PC-9 (cell line): ENCODE measurements around the gene BRAF. TPM values are rescaled to one million over a fixed set of nuclear protein-coding genes. Genes with fewer than 3 reads are reported as not detected.

Experiments
- BruUV-seq: library from RNA; stranded (reverse); fragments of 400-500 nt; replicated peaks from 2 replicates; lab custom pipeline; 2021; lab: Mats Ljungman, UMichigan
- CTCF ChIA-PET: fragments of 300-600 bp; sonication (Branson Sonifier 250); formaldehyde crosslinking; loops from one replicate; lab custom pipeline; 2022; ENCODE audit warnings: antibody characterized with exemption; lab: Charles Lee
- POLR2A ChIA-PET: fragments of 300-600 bp; sonication (Branson Sonifier 250); formaldehyde crosslinking; loops from one replicate; lab custom pipeline; 2022; ENCODE audit warnings: antibody characterized with exemption; ENCODE audit not compliant: unreplicated experiment; lab: Charles Lee
- DNase-seq, 2 experiments: peaks; one replicate each; pipeline versions ENCODE4 v3.0.0 to v3.0.0-alpha.2; 2015 to 2022; ENCODE audit warnings: mixed read lengths in 1 of 2
- H2AFZ ChIP-seq: fragments of 200-600 bp; sonication (generic); 2 replicates; pipeline ENCODE4 v1.8.1; 2017; ENCODE audit warnings: antibody characterized with exemption
- H3F3A ChIP-seq: fragments of 200-600 bp; sonication (generic); 2 replicates; pipeline ENCODE4 v1.8.1; 2017; ENCODE audit warnings: antibody characterized with exemption, mild to moderate bottlenecking, low read depth; ENCODE audit not compliant: insufficient read depth
- H3K27ac ChIP-seq: fragments of 200-600 bp; sonication (generic); 2 replicates; pipeline ENCODE4 v1.6.1; 2016; ENCODE audit warnings: mixed run types
- H3K27me3 ChIP-seq: fragments of 200-600 bp; sonication (generic); 2 replicates; pipeline ENCODE4 v1.6.1; 2016; ENCODE audit warnings: low read depth, mixed run types; ENCODE audit not compliant: insufficient read depth
- H3K36me3 ChIP-seq: fragments of 200-600 bp; sonication (generic); 2 replicates; pipeline ENCODE4 v1.6.1; 2016; ENCODE audit warnings: low read depth, mixed run types
- H3K4me1 ChIP-seq: fragments of 200-600 bp; sonication (generic); replicated peaks from 2 replicates; pipeline ENCODE4 v1.6.1; 2016; ENCODE audit warnings: mixed run types; ENCODE audit not compliant: insufficient read depth
- H3K4me2 ChIP-seq: fragments of 200-600 bp; sonication (generic); 2 replicates; pipeline ENCODE4 v1.6.1; 2017; ENCODE audit warnings: mixed run types
- H3K4me3 ChIP-seq: fragments of 200-600 bp; sonication (generic); 2 replicates; pipeline ENCODE4 v1.6.1; 2016; ENCODE audit warnings: mixed run types
- H3K79me2 ChIP-seq: fragments of 200-600 bp; sonication (generic); 2 replicates; pipeline ENCODE4 v1.6.1; 2017; ENCODE audit warnings: low read depth, mixed run types
- H3K9me2 ChIP-seq: fragments of 200-600 bp; sonication (generic); 2 replicates; pipeline ENCODE4 v1.8.1; 2017; ENCODE audit warnings: mild to moderate bottlenecking; ENCODE audit not compliant: insufficient read depth
- H3K9me3 ChIP-seq: fragments of 200-600 bp; sonication (generic); 2 replicates; pipeline ENCODE4 v1.8.1; 2016; ENCODE audit warnings: low read depth; ENCODE audit not compliant: insufficient read depth
- H4K20me1 ChIP-seq: fragments of 200-600 bp; sonication (generic); 2 replicates; pipeline ENCODE4 v1.8.1; 2017; ENCODE audit not compliant: insufficient read depth
- CTCF ChIP-seq: fragments of 200-600 bp; sonication (generic); conservative IDR thresholded peaks from 2 replicates; pipeline ENCODE4 v1.6.1; 2017; ENCODE audit warnings: mixed run types, antibody characterized with exemption, mild to moderate bottlenecking, moderate library complexity
- EZH2 ChIP-seq: fragments of 200-600 bp; sonication (generic); IDR thresholded peaks from 2 replicates; pipeline ENCODE4 v1.8.0; 2017; ENCODE audit warnings: antibody characterized with exemption, low read depth
- intact Hi-C: fragments of 100-400 bp; cut with micrococcal nuclease; formaldehyde crosslinking; loops from one replicate; pipeline ENCODE4 v1.10.0; 2022; ENCODE audit not compliant: unreplicated experiment
- total RNA-seq: library from RNA; stranded (reverse); gene quantifications from 2 replicates; pipeline ENCODE4 v1.2.3, GENCODE V29; 2021

The BRAF gene
- total RNA-seq, 1 experiment from 2014 or later, result 56.9 TPM

- no peak for TF ChIP-seq EZH2
- TF ChIP-seq CTCF, result no peak
- no peak overlapping the region for H2AFZ ChIP-seq
- POLR2A ChIA-PET, result no interaction called here
- no peaks in the 10 kb centered on the region for H3K4me1 ChIP-seq
- BruUV-seq, result no TSS peak
- H3K79me2 ChIP-seq, result no peaks in the 10 kb centered on the region
- CTCF ChIA-PET, result no interaction called here
- no peaks in the 10 kb centered on the region for H3K9me3 ChIP-seq
- H4K20me1 ChIP-seq, result no peaks in the 10 kb centered on the region
- no peaks in the 10 kb centered on the region for H3K9me2 ChIP-seq
- no peak overlapping the region for H3K27ac ChIP-seq
- peaks cover 22% of the 10 kb centered on the region; the same call in 1 of the 2 replicates for H3K36me3 ChIP-seq
- intact Hi-C loops, result loop anchor here (10.0 kb wide), 1 partner anchor 300 kb away; the partner anchor contains the start of gene MKRN1
- H3K27me3 ChIP-seq, result no peaks in the 10 kb centered on the region
- H3F3A ChIP-seq, result peaks cover 3% of the 10 kb centered on the region; the same call in 1 of the 2 replicates
- H3K4me3 ChIP-seq, result no peak overlapping the region
- DNase-seq, result no peak
- H3K4me2 ChIP-seq, result no peak overlapping the region
These were observed 150.4 kb downstream of the BRAF start for GRCh38 chr7:140774371-140774770.

- H2AFZ ChIP-seq, result no peak overlapping the region
- POLR2A ChIA-PET, result no interaction called here
- CTCF ChIA-PET, result no interaction called here
These were observed 151.6 kb downstream of the BRAF start for GRCh38 chr7:140773104-140773503.

GRCh38 chr7:140771826-140772225, 152.9 kb downstream of the BRAF start:
- CTCF ChIA-PET, result no interaction called here
- H3K27ac ChIP-seq, result no peak overlapping the region
- TF ChIP-seq EZH2 (no peak), CTCF (no peak)
- intact Hi-C loops, result loop anchor here (10.0 kb wide), 1 partner anchor 297 kb away; the partner anchor contains the start of gene MKRN1
- no peak for DNase-seq
- H4K20me1 ChIP-seq, result no peaks in the 10 kb centered on the region
- no peak overlapping the region for H3K4me2 ChIP-seq
- no peaks in the 10 kb centered on the region for H3K27me3 ChIP-seq
- H3K9me3 ChIP-seq, result no peaks in the 10 kb centered on the region
- POLR2A ChIA-PET, result no interaction called here
- H3K4me3 ChIP-seq, result no peak overlapping the region
- peaks cover 10% of the 10 kb centered on the region; the same call in 1 of the 2 replicates for H3K36me3 ChIP-seq
- BruUV-seq, result no TSS peak
- H3K9me2 ChIP-seq, result no peaks in the 10 kb centered on the region
- H3F3A ChIP-seq, result 0 out of 2 replicates have a peak, but pooled peaks cover 3% of the 10 kb centered on the region
- H3K4me1 ChIP-seq, result no peaks in the 10 kb centered on the region
- H3K79me2 ChIP-seq, result no peaks in the 10 kb centered on the region
- H2AFZ ChIP-seq, result no peak overlapping the region

More at GRCh38 chr7:140773104-140773503, 151.6 kb downstream of the BRAF start:
- H3K9me3 ChIP-seq, result no peaks in the 10 kb centered on the region
- H3F3A ChIP-seq, result peaks cover 3% of the 10 kb centered on the region; the same call in 1 of the 2 replicates
- BruUV-seq, result no TSS peak
- no peak overlapping the region for H3K4me3 ChIP-seq
- no peaks in the 10 kb centered on the region for H3K4me1 ChIP-seq
- H3K27ac ChIP-seq, result no peak overlapping the region
- H3K9me2 ChIP-seq, result no peaks in the 10 kb centered on the region
- no peaks in the 10 kb centered on the region for H3K27me3 ChIP-seq
- no peak overlapping the region for H3K4me2 ChIP-seq
- no peaks in the 10 kb centered on the region for H4K20me1 ChIP-seq
- TF ChIP-seq CTCF, result no peak
- no peak for TF ChIP-seq EZH2
- no peak for DNase-seq
- H3K36me3 ChIP-seq, result peaks cover 21% of the 10 kb centered on the region; the same call in 1 of the 2 replicates
- no peaks in the 10 kb centered on the region for H3K79me2 ChIP-seq
- intact Hi-C loops, result loop anchor here (10.0 kb wide), 1 partner anchor 298 kb away; the partner anchor contains the start of gene MKRN1
